ENCODE results near the gene PACRG. TPM values are rescaled to one million over a fixed set of nuclear protein-coding genes. Genes with fewer than 3 reads are reported as not detected.

The PACRG gene
- total and polyA plus RNA-seq, 4 donors, result 0.47 to 3.8 (median 2.4) TPM

GRCh38 chr6:162862941-162863340 lies 135.2 kb downstream of the PACRG start:
- WGBS, result 95% methylated on average over 5 of the region's 5 CpGs
- DNase-seq (ENCODE audit: low spot score), result no peak
- Histone ChIP-seq H3K27ac (ENCODE audit: low read depth in 1 of 2, low read length in 2 of 2) (no peak overlapping the region), H3K36me3 (ENCODE audit: control insufficient read depth in 4 of 4, insufficient read depth in 3 of 4, low read depth in 1 of 4, low read length in 3 of 4) (no peaks in the 10 kb centered on the region), H3K9me3 (ENCODE audit: control insufficient read depth in 4 of 4, low read length in 3 of 4) (no peaks in the 10 kb centered on the region), H3K27me3 (ENCODE audit: control insufficient read depth in 4 of 4, insufficient read depth in 4 of 4, low read length in 3 of 4) (no peaks in the 10 kb centered on the region), H3K4me3 (ENCODE audit: low read depth in 1 of 3, low read length in 3 of 3) (no peak overlapping the region), H3K9ac (ENCODE audit: low read depth in 1 of 2, low read length in 2 of 2) (no peak overlapping the region), H3K4me1 (ENCODE audit: control insufficient read depth in 4 of 4, insufficient read depth in 4 of 4, low read length in 3 of 4) (no peaks in the 10 kb centered on the region)
- TF ChIP-seq GABPA (IDR thresholded peaks at IDR 0.05 in 1 of 2, conservative IDR thresholded peaks at IDR 0.05 in 1 of 2), result no peak
- TF ChIP-seq HNF4A (conservative IDR thresholded peaks at IDR 0.05), result no peak
- TF ChIP-seq RXRA (IDR thresholded peaks at IDR 0.05), result no peak
- TF ChIP-seq JUND (IDR thresholded peaks at IDR 0.05), result no peak
- no peak for TF ChIP-seq ZBTB33 (IDR thresholded peaks at IDR 0.05)
- no peak for TF ChIP-seq EGR1 (IDR thresholded peaks at IDR 0.05; ENCODE audit: low read depth in 2 of 2)
- TF ChIP-seq NR2F2 (IDR thresholded peaks at IDR 0.05), result no peak
- TF ChIP-seq CTCF (IDR thresholded peaks at IDR 0.05; ENCODE audit: low read depth, low read length, missing input control), result no peak
- no peak for TF ChIP-seq HNF4G (IDR thresholded peaks at IDR 0.05)
- no peak for TF ChIP-seq SP1 (IDR thresholded peaks at IDR 0.05)
- no peak for TF ChIP-seq REST (IDR thresholded peaks at IDR 0.05)
- TF ChIP-seq FOXA1 (IDR thresholded peaks at IDR 0.05), result no peak
- TF ChIP-seq RAD21 (IDR thresholded peaks at IDR 0.05), result no peak
- TF ChIP-seq MAX (IDR thresholded peaks at IDR 0.05), result no peak
- TF ChIP-seq ATF3 (IDR thresholded peaks at IDR 0.05), result no peak
- TF ChIP-seq TAF1 (conservative IDR thresholded peaks at IDR 0.05), result no peak
- TF ChIP-seq FOXA2 (IDR thresholded peaks at IDR 0.05), result no peak
- TF ChIP-seq YY1 (IDR thresholded peaks at IDR 0.05), result no peak
